Liver (tissue), 3 donors: ENCODE measurements around the gene OR7C1.
A peak's percentile ranks its signal among the peaks of the same experiment; 100 is the strongest.

Experiments
- CTCF ChIP-seq: fragments of 150-350 bp; IDR thresholded peaks from 2 replicates; pipeline ENCODE4 v1.5.1; 2017; ENCODE audit warnings: improper control_type of control experiment, low read depth, low read length; ENCODE audit not compliant: missing input control
- GABPA ChIP-seq, 2 donors: IDR thresholded peaks in 1 of 2; conservative IDR thresholded peaks in 1 of 2; 2 replicates each; pipeline ENCODE4 v1.6.1; 2016; ENCODE audit warnings: antibody characterized with exemption in 2 of 2, mild to moderate bottlenecking in 1 of 2, moderate library complexity in 1 of 2
- JUND ChIP-seq, 2 donors: IDR thresholded peaks; 2 replicates each; pipeline ENCODE4 v1.6.1; 2016; ENCODE audit warnings: antibody characterized with exemption in 2 of 2
- MAX ChIP-seq: IDR thresholded peaks from 2 replicates; pipeline ENCODE4 v1.6.1; 2016; ENCODE audit warnings: antibody characterized with exemption
- NR2F2 ChIP-seq: IDR thresholded peaks from 2 replicates; pipeline ENCODE4 v1.6.1; 2016; ENCODE audit warnings: antibody characterized with exemption
- REST ChIP-seq: IDR thresholded peaks from 2 replicates; pipeline ENCODE4 v1.6.1; 2016; ENCODE audit warnings: antibody characterized with exemption, mild to moderate bottlenecking
- SP1 ChIP-seq: IDR thresholded peaks from 2 replicates; pipeline ENCODE4 v1.6.1; 2018; ENCODE audit warnings: antibody characterized with exemption, mild to moderate bottlenecking
- YY1 ChIP-seq: IDR thresholded peaks from 2 replicates; pipeline ENCODE4 v1.6.1; 2016; ENCODE audit warnings: antibody characterized with exemption, mild to moderate bottlenecking
- donor health status: healthy.
- donor health status: healthy.

- peak; percentile 18 for TF ChIP-seq CTCF
- no peak for TF ChIP-seq REST
- TF ChIP-seq NR2F2 = no peak
- TF ChIP-seq SP1 = no peak
- TF ChIP-seq YY1 = no peak
- TF ChIP-seq GABPA (IDR thresholded peaks at IDR 0.05 in 1 of 2, conservative IDR thresholded peaks at IDR 0.05 in 1 of 2) = no peak
- no peak for TF ChIP-seq MAX
- no peak for TF ChIP-seq JUND (IDR thresholded peaks at IDR 0.05)
Observed at GRCh38 chr19:14786421-14786851, 48.5 kb downstream of the OR7C1 start.
